Thoracic aorta (tissue), 2 donors: ENCODE data around the gene RTF2. TPM values are rescaled to one million over a fixed set of nuclear protein-coding genes. Genes with fewer than 3 reads are reported as not detected.

Experiments
- ATAC-seq: fragments of 150-250 bp; one replicate; pipeline ENCODE4 v1.8.0; 2017; ENCODE audit warnings: low read depth; ENCODE audit not compliant: insufficient number of reproducible peaks, low FRiP score
- DNase-seq: peaks from one replicate; pipeline ENCODE4 v3.0.0-alpha.2; 2020; ENCODE audit warnings: low spot score
- H3K27ac ChIP-seq, 2 donors: fragments of 200-600 bp; sonication (generic); 1 replicate in 1 of 2; 2 replicates in 1 of 2; pipeline ENCODE4 v1.5.1; 2016; ENCODE audit warnings: mild to moderate bottlenecking in 2 of 2, moderate library complexity in 2 of 2
- H3K27me3 ChIP-seq: fragments of 200-600 bp; sonication (generic); replicated peaks from 2 replicates; pipeline ENCODE4 v1.6.0; 2016; ENCODE audit warnings: mild to moderate bottlenecking; ENCODE audit not compliant: insufficient read depth
- H3K36me3 ChIP-seq: fragments of 200-600 bp; sonication (generic); one replicate; pipeline ENCODE4 v1.5.1; 2016
- H3K4me1 ChIP-seq, 2 donors: fragments of 200-600 bp; sonication (generic); 1 replicate in 1 of 2; 2 replicates in 1 of 2; pipeline versions ENCODE4 v1.5.1 to v1.6.0; 2016; ENCODE audit warnings: low read depth in 2 of 2, mild to moderate bottlenecking in 1 of 2; ENCODE audit not compliant: control insufficient read depth in 1 of 2
- H3K4me3 ChIP-seq: fragments of 200-600 bp; sonication (generic); 2 replicates; pipeline ENCODE4 v1.5.1; 2016; ENCODE audit warnings: mild to moderate bottlenecking
- H3K9me3 ChIP-seq: fragments of 200-600 bp; sonication (generic); 2 replicates; pipeline ENCODE4 v1.5.1; 2016
- CTCF ChIP-seq: fragments of 200-600 bp; sonication (generic); IDR thresholded peaks from one replicate; pipeline ENCODE4 v1.5.1; 2019; ENCODE audit warnings: antibody characterized with exemption
- total RNA-seq, 2 donors: library from RNA; depleted of rRNA; stranded (reverse); fragments of >200 nt; gene quantifications; one replicate each; pipeline versions ENCODE4 v1.1.0 to v1.2.3, GENCODE V29; 2016

RTF2 gene
- total RNA-seq, 2 donors from 2014 or later, result 70.9 to 71.6 TPM

- Histone ChIP-seq H3K27ac (peak overlapping the region; percentile 80), H3K4me1 (peaks cover 10 to 18% of the 10 kb centered on the region in 2 donors), H3K4me3 (peak overlapping the region; percentile 92), H3K9me3 (no peaks in the 10 kb centered on the region), H3K27me3 (no peaks in the 10 kb centered on the region), H3K36me3 (peaks cover 7% of the 10 kb centered on the region)
- ATAC-seq (no peak), DNase-seq (no peak)
- TF ChIP-seq CTCF, result no peak
Measured at GRCh38 chr20:56469077-56469449, 636 bp downstream of the RTF2 start.

GRCh38 chr20:56483970-56484369 is 15.5 kb downstream of the RTF2 start:
- Histone ChIP-seq H3K4me1 (no peaks in the 10 kb centered on the region), H3K27me3 (no peaks in the 10 kb centered on the region), H3K9me3 (no peaks in the 10 kb centered on the region), H3K4me3 (no peak overlapping the region), H3K27ac (no peak overlapping the region), H3K36me3 (peaks cover 39% of the 10 kb centered on the region)
- DNase-seq (no peak), ATAC-seq (no peak)
- TF ChIP-seq CTCF, result no peak

GRCh38 chr20:56487216-56487615 is 18.8 kb downstream of the RTF2 start:
- no peak for DNase-seq
- no peaks in the 10 kb centered on the region for H3K27me3 ChIP-seq
- no peak overlapping the region for H3K4me3 ChIP-seq
- H3K27ac ChIP-seq, result no peak overlapping the region
- no peak for ATAC-seq
- H3K36me3 ChIP-seq, result peaks cover 19% of the 10 kb centered on the region
- no peak for TF ChIP-seq CTCF
- no peaks in the 10 kb centered on the region for H3K9me3 ChIP-seq
- no peaks in the 10 kb centered on the region for H3K4me1 ChIP-seq

- ATAC-seq (no peak), DNase-seq (no peak)
- H3K36me3 ChIP-seq, result peaks cover 18% of the 10 kb centered on the region
- H3K4me3 ChIP-seq, result no peak overlapping the region
- H3K4me1 ChIP-seq, result no peaks in the 10 kb centered on the region
- H3K9me3 ChIP-seq, result no peaks in the 10 kb centered on the region
- TF ChIP-seq CTCF, result no peak
- no peaks in the 10 kb centered on the region for H3K27me3 ChIP-seq
- H3K27ac ChIP-seq, result no peak overlapping the region
Measured at GRCh38 chr20:56488566-56488965, 20.1 kb downstream of the RTF2 start.

- H3K4me1 ChIP-seq, result no peaks in the 10 kb centered on the region
- H3K27ac ChIP-seq, result no peak overlapping the region
- no peak overlapping the region for H3K4me3 ChIP-seq
- DNase-seq, result no peak
- no peaks in the 10 kb centered on the region for H3K9me3 ChIP-seq
- H3K36me3 ChIP-seq, result no peaks in the 10 kb centered on the region
- TF ChIP-seq CTCF, result no peak
- H3K27me3 ChIP-seq, result no peaks in the 10 kb centered on the region
- no peak for ATAC-seq
Measured at GRCh38 chr20:56501116-56501515, 32.7 kb downstream of the RTF2 start.
